K562 (cell line): ENCODE data around the gene HPSE2. TPM values are rescaled to one million over a fixed set of nuclear protein-coding genes. Genes with fewer than 3 reads are reported as not detected.

Experiments used
- ATAC-seq: fragments of 200-7000 bp; cut with Tn5 transposase; 3 replicates; pipeline ENCODE4 v1.9.1; 2020; ENCODE audit warnings: moderate library complexity
- BruUV-seq: library from RNA; stranded (reverse); fragments of 400-500 nt; replicated peaks from 2 replicates; lab custom pipeline; 2021; lab: Mats Ljungman, UMichigan
- CTCF ChIA-PET: fragments of 300-600 bp; formaldehyde crosslinking; extraction: SDS; loops from one replicate; lab custom pipeline; 2021; ENCODE audit warnings: low intra/inter-chr PET ratio; lab: Yijun Ruan, JAX
- POLR2A ChIA-PET: fragments of 300-600, 350-650 bp; sonication (Branson Sonifier 250); formaldehyde crosslinking; extraction: SDS; loops from one replicate; lab custom pipeline; 2021; ENCODE audit warnings: antibody characterized with exemption, inconsistent platforms; lab: Yijun Ruan, JAX
- DNase-seq, 4 experiments: peaks; one replicate each; pipeline versions ENCODE4 v3.0.0 to v3.0.0-alpha.2; 2011 to 2018; ENCODE audit warnings: low spot score in 3 of 4, mixed read lengths in 3 of 4; ENCODE audit errors: extremely low read depth in 1 of 4
- FAIRE-seq: peaks from 2 replicates; lab custom pipeline; 2011; peaks lifted over from hg19 to GRCh38; lab: Jason Lieb, UNC
- H2AFZ ChIP-seq: 2 replicates; pipeline ENCODE4 v1.6.0; 2011; ENCODE audit warnings: low read depth, low read length, control low read depth, inconsistent platforms
- H3K27ac ChIP-seq: fragments of 200-600 bp; 3 replicates; pipeline ENCODE4 v1.8.0; 2011; ENCODE audit warnings: low read depth, mild to moderate bottlenecking, control low read depth, inconsistent platforms, low read length, moderate library complexity, mixed read lengths; ENCODE audit errors: extremely low read depth
- H3K27me3 ChIP-seq, 2 experiments: fragments of 300-600 bp in 1 of 2; 2 replicates in 1 of 2; 3 replicates in 1 of 2; pipeline versions ENCODE4 v1.6.0 to v1.8.0; 2011; ENCODE audit warnings: inconsistent platforms in 2 of 2, low read length in 2 of 2, mild to moderate bottlenecking in 1 of 2, mixed read lengths in 1 of 2, moderate library complexity in 1 of 2; ENCODE audit not compliant: control insufficient read depth in 2 of 2, insufficient read depth in 2 of 2
- H3K36me3 ChIP-seq: fragments of 300-600 bp; 3 replicates; pipeline ENCODE4 v1.8.0; 2011; ENCODE audit warnings: mild to moderate bottlenecking, low read length, inconsistent platforms; ENCODE audit not compliant: control insufficient read depth, insufficient read depth
- H3K4me1 ChIP-seq, 2 experiments: fragments of 200-600 bp in 1 of 2; replicated peaks in 1 of 2; 2 replicates in 1 of 2; 3 replicates in 1 of 2; pipeline versions ENCODE4 v1.5.1 to v1.8.0; 2011; ENCODE audit warnings: inconsistent platforms in 2 of 2, low read length in 2 of 2, mild to moderate bottlenecking in 1 of 2, mixed read lengths in 1 of 2, moderate library complexity in 1 of 2; ENCODE audit not compliant: control insufficient read depth in 2 of 2, insufficient read depth in 2 of 2
- H3K4me2 ChIP-seq: 2 replicates; pipeline ENCODE4 v1.6.1; 2011; ENCODE audit warnings: low read length, control low read depth, inconsistent platforms, mixed read lengths; ENCODE audit not compliant: insufficient read depth
- H3K4me3 ChIP-seq: fragments of 200-600 bp; sonication (generic), shearing (Covaris generic); 2 replicates; pipeline ENCODE4 v1.5.1; 2016; ENCODE audit warnings: control low read depth, inconsistent platforms
- H3K79me2 ChIP-seq: fragments of 200-600 bp; 3 replicates; pipeline ENCODE4 v1.8.0; 2011; ENCODE audit warnings: low read length, inconsistent platforms; ENCODE audit not compliant: control insufficient read depth, insufficient read depth
- H3K9ac ChIP-seq, 2 experiments: 2 replicates each; pipeline versions ENCODE4 v1.6.0 to v1.6.1; 2011; ENCODE audit warnings: low read depth in 2 of 2, low read length in 2 of 2, control low read depth in 1 of 2, inconsistent platforms in 1 of 2, mild to moderate bottlenecking in 1 of 2, mixed read lengths in 1 of 2; ENCODE audit not compliant: insufficient read depth in 1 of 2
- H3K9me1 ChIP-seq: one replicate; pipeline ENCODE4 v1.6.0; 2011; ENCODE audit warnings: inconsistent platforms, mild to moderate bottlenecking, low read length, moderate library complexity; ENCODE audit not compliant: control insufficient read depth, insufficient read depth
- H3K9me3 ChIP-seq: replicated peaks from 2 replicates; pipeline ENCODE4 v1.5.1; 2011; ENCODE audit warnings: low read depth, low read length, inconsistent platforms; ENCODE audit not compliant: control insufficient read depth, insufficient read depth
- H4K20me1 ChIP-seq: replicated peaks from 2 replicates; pipeline ENCODE4 v1.6.1; 2011; ENCODE audit warnings: low read length, inconsistent platforms, mixed read lengths; ENCODE audit not compliant: control insufficient read depth, insufficient read depth
- HMG20A ChIP-seq: fragments of 450-650 bp; formaldehyde crosslinking; conservative IDR thresholded peaks from 2 replicates; pipeline ENCODE4 v1.4.0; 2020; ENCODE audit warnings: mild to moderate bottlenecking, mixed read lengths
- MAFG ChIP-seq: fragments of 450-650 bp; conservative IDR thresholded peaks from 2 replicates; pipeline ENCODE4 v1.6.1; 2016; ENCODE audit warnings: missing genetic modification characterization, missing compliant biosample characterization
- MTA3 ChIP-seq: fragments of 450-650 bp; formaldehyde crosslinking; IDR thresholded peaks from 2 replicates; pipeline ENCODE4 v1.6.1; 2017; ENCODE audit warnings: mild to moderate bottlenecking, borderline replicate concordance
- MTF1 ChIP-seq: fragments of 250-450 bp; sonication (Bioruptor Pico); IDR thresholded peaks from 2 replicates; pipeline ENCODE4 v1.9.0; 2021; ENCODE audit warnings: moderate library complexity, mild to moderate bottlenecking, inconsistent platforms, borderline replicate concordance
- NELFE ChIP-seq: IDR thresholded peaks from 2 replicates; pipeline ENCODE4 v1.6.1; 2011; ENCODE audit warnings: mild to moderate bottlenecking; ENCODE audit not compliant: insufficient read depth, insufficient read length
- SETDB1 ChIP-seq: IDR thresholded peaks from one replicate; pipeline ENCODE4 v1.6.1; 2012; ENCODE audit warnings: low read length, control low read depth, inconsistent platforms
- ZKSCAN1 ChIP-seq: fragments of 150-350 bp; IDR thresholded peaks from 2 replicates; pipeline ENCODE4 v1.6.1; 2016; ENCODE audit warnings: low read depth, low read length
- ZNF165 ChIP-seq: fragments of 250-450 bp; sonication (Bioruptor Pico); IDR thresholded peaks from 2 replicates; pipeline ENCODE4 v1.4.0; 2020; ENCODE audit warnings: borderline replicate concordance
- ZNF282 ChIP-seq: sonication (generic); formaldehyde crosslinking; IDR thresholded peaks from 2 replicates; pipeline ENCODE4 v1.8.1; 2023; ENCODE audit warnings: missing genetic modification reagents
- ZNF431 ChIP-seq: sonication (generic); formaldehyde crosslinking; IDR thresholded peaks from 2 replicates; pipeline ENCODE4 v1.8.0; 2022; ENCODE audit warnings: mild to moderate bottlenecking, missing genetic modification reagents
- ZNF717 ChIP-seq: fragments of 250-450 bp; sonication (Bioruptor Pico); IDR thresholded peaks from 2 replicates; pipeline ENCODE4 v1.5.0; 2021
- WGBS: fragments of 100-300 bp; shearing (Covaris generic); methylation state at CpG from one replicate; pipeline ENCODE4 v1.1.6; 2016; ENCODE audit warnings: low coverage, mixed read lengths; ENCODE audit not compliant: insufficient coverage; ENCODE audit errors: missing lambda C conversion rate; 5-methylcytosine and 5-hydroxymethylcytosine counted together
- in situ Hi-C: fragments of 300-500 bp; cut with MboI; formaldehyde crosslinking; loops from 4 replicates; pipeline ENCODE4 v1.15.0; 2018; ENCODE audit warnings: inconsistent platforms, mixed read lengths
- intact Hi-C: fragments of 100-400 bp; cut with micrococcal nuclease; formaldehyde crosslinking; loops from 2 replicates; pipeline ENCODE4 v1.14.2; 2022
- polyA plus RNA-seq, 8 experiments: library from polyadenylated mRNA; depleted of rRNA in 4 of 8; stranded (reverse) in 5 of 8; unstranded in 3 of 8; fragments of >200 nt; fragmentation: Nextera tagmentation in 2 of 8; fragmentation: Illumina TruSeq in 1 of 8; extraction: Ambion mirVana in 2 of 8; extraction: Trizol in 1 of 8; gene quantifications; 2 replicates each; pipeline versions ENCODE4 v1.2.1 to v1.2.3, GENCODE V29; 2011 to 2014; ENCODE audit warnings: inconsistent platforms in 1 of 8, missing spikeins in 1 of 8
- total RNA-seq, 7 experiments: library from RNA; depleted of rRNA in 6 of 7; stranded (reverse); fragments of >200 nt in 6 of 7; fragmentation: Illumina TruSeq in 2 of 7; extraction: Trizol in 2 of 7; gene quantifications; 2 replicates each; pipeline versions ENCODE4 v1.2.1 to v1.2.3, GENCODE V29; 2011 to 2021; ENCODE audit warnings: low replicate concordance in 1 of 7
- TF ChIP-seq, protein P1 (sequence below): fragments of 250-450 bp; sonication (Bioruptor Pico); IDR thresholded peaks from 2 replicates; pipeline ENCODE4 v1.5.0; 2022; ENCODE audit warnings: mild to moderate bottlenecking
- TF ChIP-seq, protein P2 (sequence below), 2 experiments: IDR thresholded peaks; 2 replicates each; pipeline ENCODE4 v1.6.1; 2011; ENCODE audit warnings: borderline replicate concordance in 1 of 2, control low read depth in 1 of 2, low read depth in 1 of 2, low read length in 1 of 2, mild to moderate bottlenecking in 1 of 2, mixed read lengths in 1 of 2, moderate library complexity in 1 of 2; ENCODE audit not compliant: insufficient read depth in 1 of 2, insufficient read length in 1 of 2, poor library complexity in 1 of 2, severe bottlenecking in 1 of 2; ENCODE audit errors: extremely low read depth in 1 of 2

The HPSE2 gene
- total and polyA plus RNA-seq, 9 of the 15 experiments (the other 6 are each of a cell fraction or from before 2014, with no cell fraction given): 0.03 to 0.10 (median 0.04) TPM; not detected in 2

- Histone ChIP-seq H3K9ac (no peak overlapping the region), H3K4me2 (no peak overlapping the region), H3K9me1 (no peaks in the 10 kb centered on the region), H4K20me1 (no peaks in the 10 kb centered on the region), H3K36me3 (no peaks in the 10 kb centered on the region), H2AFZ (no peak overlapping the region), H3K4me1 (no peaks in the 10 kb centered on the region), H3K27me3 (no peaks in the 10 kb centered on the region), H3K27ac (no peak overlapping the region), H3K9me3 (no peaks in the 10 kb centered on the region), H3K4me3 (no peak overlapping the region), H3K79me2 (no peaks in the 10 kb centered on the region)
- ChIA-PET CTCF (no interaction called here), POLR2A (no interaction called here)
- FAIRE-seq (no peak), DNase-seq (no peak), ATAC-seq (no peak)
- in situ Hi-C loops: no loop called here
- intact Hi-C loops: no loop called here
- no TSS peak for BruUV-seq
- TF ChIP-seq NELFE: no peak
- TF ChIP-seq HMG20A (CRISPR knock-in tag): no peak
- TF ChIP-seq MTA3: no peak
- 0% methylated on average over 3 of the region's 3 CpGs for WGBS
Measured at GRCh38 chr10:98684019-98684899, 551.4 kb downstream of the HPSE2 start.

DNA sequence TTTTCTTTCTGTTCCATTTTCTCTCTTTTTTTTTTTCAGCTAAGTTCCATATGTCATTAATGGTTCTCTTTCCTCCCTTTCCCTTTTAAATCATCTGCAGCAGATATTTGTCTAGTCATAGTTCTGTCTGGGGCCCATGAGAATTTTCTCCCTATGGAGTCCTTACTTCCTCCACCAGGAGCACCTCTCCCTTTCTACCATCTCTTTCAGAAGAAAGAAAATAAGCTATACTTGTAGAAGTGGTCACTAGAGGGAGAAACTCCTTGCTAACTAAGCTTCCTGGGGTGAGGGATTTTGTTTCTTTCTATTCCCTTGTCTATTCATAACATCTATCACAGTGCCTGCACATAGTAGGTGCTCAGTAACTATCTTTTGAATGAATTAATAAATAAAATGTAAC lies 558.8 kb downstream of the HPSE2 start:
- Histone ChIP-seq H3K4me1 (no peaks in the 10 kb centered on the region), H3K27me3 (no peaks in the 10 kb centered on the region), H3K9ac (no peak overlapping the region), H3K79me2 (no peaks in the 10 kb centered on the region), H3K27ac (no peak overlapping the region), H2AFZ (no peak overlapping the region), H3K9me3 (no peaks in the 10 kb centered on the region), H4K20me1 (no peaks in the 10 kb centered on the region), H3K36me3 (no peaks in the 10 kb centered on the region), H3K4me3 (no peak overlapping the region), H3K9me1 (no peaks in the 10 kb centered on the region), H3K4me2 (no peak overlapping the region)
- ATAC-seq: no peak
- no peak for FAIRE-seq
- peak in 1 of 4 experiments; percentile 1 for DNase-seq
- CTCF ChIA-PET: no interaction called here
- in situ Hi-C loops: no loop called here
- POLR2A ChIA-PET: no interaction called here
- intact Hi-C loops: no loop called here
- BruUV-seq: no TSS peak
- TF ChIP-seq ZNF717 (CRISPR knock-in tag) (no peak), MAFG (0 out of 2 replicates have a peak, but pooled peaks have one; percentile 8), SETDB1 (no peak), ZNF431 (no peak), MTF1 (CRISPR knock-in tag) (no peak), ZKSCAN1 (0 out of 2 replicates have a peak, but pooled peaks have one; percentile 27), ZNF165 (CRISPR knock-in tag) (no peak), ZNF282 (no peak)
- TF ChIP-seq, protein P1, sequence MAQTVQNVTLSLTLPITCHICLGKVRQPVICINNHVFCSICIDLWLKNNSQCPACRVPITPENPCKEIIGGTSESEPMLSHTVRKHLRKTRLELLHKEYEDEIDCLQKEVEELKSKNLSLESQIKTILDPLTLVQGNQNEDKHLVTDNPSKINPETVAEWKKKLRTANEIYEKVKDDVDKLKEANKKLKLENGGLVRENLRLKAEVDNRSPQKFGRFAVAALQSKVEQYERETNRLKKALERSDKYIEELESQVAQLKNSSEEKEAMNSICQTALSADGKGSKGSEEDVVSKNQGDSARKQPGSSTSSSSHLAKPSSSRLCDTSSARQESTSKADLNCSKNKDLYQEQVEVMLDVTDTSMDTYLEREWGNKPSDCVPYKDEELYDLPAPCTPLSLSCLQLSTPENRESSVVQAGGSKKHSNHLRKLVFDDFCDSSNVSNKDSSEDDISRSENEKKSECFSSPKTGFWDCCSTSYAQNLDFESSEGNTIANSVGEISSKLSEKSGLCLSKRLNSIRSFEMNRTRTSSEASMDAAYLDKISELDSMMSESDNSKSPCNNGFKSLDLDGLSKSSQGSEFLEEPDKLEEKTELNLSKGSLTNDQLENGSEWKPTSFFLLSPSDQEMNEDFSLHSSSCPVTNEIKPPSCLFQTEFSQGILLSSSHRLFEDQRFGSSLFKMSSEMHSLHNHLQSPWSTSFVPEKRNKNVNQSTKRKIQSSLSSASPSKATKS (CRISPR knock-in tag): no peak
- TF ChIP-seq, protein P2, sequence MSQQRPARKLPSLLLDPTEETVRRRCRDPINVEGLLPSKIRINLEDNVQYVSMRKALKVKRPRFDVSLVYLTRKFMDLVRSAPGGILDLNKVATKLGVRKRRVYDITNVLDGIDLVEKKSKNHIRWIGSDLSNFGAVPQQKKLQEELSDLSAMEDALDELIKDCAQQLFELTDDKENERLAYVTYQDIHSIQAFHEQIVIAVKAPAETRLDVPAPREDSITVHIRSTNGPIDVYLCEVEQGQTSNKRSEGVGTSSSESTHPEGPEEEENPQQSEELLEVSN (IDR thresholded peaks at IDR 0.05; ENCODE audit: borderline replicate concordance in 1 of 2, extremely low read depth in 1 of 2, insufficient read depth in 1 of 2, insufficient read length in 1 of 2, low read depth in 1 of 2, low read length in 1 of 2, poor library complexity in 1 of 2, severe bottlenecking in 1 of 2): no peak
